A673 (cell line): ENCODE measurements around the gene CHGA. TPM values are rescaled to one million over a fixed set of nuclear protein-coding genes. Genes with fewer than 3 reads are reported as not detected.

Experiments
- BruUV-seq: library from RNA; stranded (reverse); fragments of 400-500 nt; replicated peaks from 2 replicates; lab custom pipeline; 2021; lab: Mats Ljungman, UMichigan
- CTCF ChIA-PET: fragments of 300-600 bp; sonication (Branson Sonifier 250); formaldehyde crosslinking; loops from one replicate; lab custom pipeline; 2022; ENCODE audit warnings: antibody characterized with exemption; lab: Charles Lee
- POLR2A ChIA-PET: fragments of 300-600 bp; sonication (Branson Sonifier 250); formaldehyde crosslinking; loops from one replicate; lab custom pipeline; 2022; ENCODE audit warnings: antibody characterized with exemption; ENCODE audit not compliant: low non-redundant PET; lab: Charles Lee
- DNase-seq: peaks from one replicate; pipeline ENCODE4 v3.0.0-alpha.2; 2015; ENCODE audit warnings: low spot score
- H3K27ac ChIP-seq: fragments of 200-600 bp; sonication (generic); 2 replicates; pipeline ENCODE4 v1.5.1; 2016; ENCODE audit warnings: mixed run types, low read depth, mild to moderate bottlenecking, mixed read lengths, antibody characterized with exemption, low read length; ENCODE audit not compliant: poor library complexity, severe bottlenecking
- H3K27me3 ChIP-seq: fragments of 200-600 bp; sonication (generic); replicated peaks from 2 replicates; pipeline ENCODE4 v1.6.1; 2017; ENCODE audit warnings: mixed run types, low read depth, mild to moderate bottlenecking, mixed read lengths, antibody characterized with exemption, low read length; ENCODE audit not compliant: insufficient read depth, poor library complexity
- H3K36me3 ChIP-seq: fragments of 200-600 bp; sonication (generic); 2 replicates; pipeline ENCODE4 v1.6.1; 2016; ENCODE audit warnings: mixed run types, mild to moderate bottlenecking, mixed read lengths, antibody characterized with exemption, low read length; ENCODE audit not compliant: insufficient read depth, poor library complexity, severe bottlenecking
- H3K4me1 ChIP-seq: fragments of 200-600 bp; sonication (generic); 2 replicates; pipeline ENCODE4 v1.6.1; 2017; ENCODE audit warnings: mixed run types, mild to moderate bottlenecking, mixed read lengths, antibody characterized with exemption, low read length; ENCODE audit not compliant: insufficient read depth, poor library complexity, severe bottlenecking
- H3K4me3 ChIP-seq: fragments of 200-600 bp; sonication (generic); 2 replicates; pipeline ENCODE4 v1.5.1; 2016; ENCODE audit warnings: low read depth, mixed run types, mild to moderate bottlenecking, mixed read lengths, low read length; ENCODE audit not compliant: poor library complexity, severe bottlenecking
- H3K9me3 ChIP-seq: fragments of 200-600 bp; sonication (generic); 2 replicates; pipeline ENCODE4 v1.6.1; 2016; ENCODE audit warnings: mixed run types, low read depth, mild to moderate bottlenecking, mixed read lengths, antibody characterized with exemption, low read length; ENCODE audit not compliant: poor library complexity, severe bottlenecking
- EZH2 ChIP-seq: fragments of 200-600 bp; sonication (generic); IDR thresholded peaks from 2 replicates; pipeline ENCODE4 v1.6.1; 2017; ENCODE audit warnings: borderline replicate concordance, low read depth, mild to moderate bottlenecking, mixed read lengths, antibody characterized with exemption, low read length; ENCODE audit not compliant: poor library complexity, severe bottlenecking
- intact Hi-C: fragments of 100-400 bp; cut with micrococcal nuclease; formaldehyde crosslinking; loops from one replicate; pipeline ENCODE4 v1.10.0; 2022; ENCODE audit not compliant: unreplicated experiment
- total RNA-seq: library from RNA; stranded (reverse); gene quantifications from 2 replicates; pipeline ENCODE4 v1.2.3, GENCODE V29; 2021
- TF ChIP-seq, protein P1 (sequence below): fragments of 300-800, 200-600 bp; sonication (generic); conservative IDR thresholded peaks from 2 replicates; pipeline ENCODE4 v1.5.1; 2017; ENCODE audit warnings: low read depth, mild to moderate bottlenecking, antibody characterized with exemption, low read length, moderate library complexity, mixed read lengths

The CHGA gene
- total RNA-seq, 1 experiment from 2014 or later = 14.8 TPM

- TF ChIP-seq, protein P1, sequence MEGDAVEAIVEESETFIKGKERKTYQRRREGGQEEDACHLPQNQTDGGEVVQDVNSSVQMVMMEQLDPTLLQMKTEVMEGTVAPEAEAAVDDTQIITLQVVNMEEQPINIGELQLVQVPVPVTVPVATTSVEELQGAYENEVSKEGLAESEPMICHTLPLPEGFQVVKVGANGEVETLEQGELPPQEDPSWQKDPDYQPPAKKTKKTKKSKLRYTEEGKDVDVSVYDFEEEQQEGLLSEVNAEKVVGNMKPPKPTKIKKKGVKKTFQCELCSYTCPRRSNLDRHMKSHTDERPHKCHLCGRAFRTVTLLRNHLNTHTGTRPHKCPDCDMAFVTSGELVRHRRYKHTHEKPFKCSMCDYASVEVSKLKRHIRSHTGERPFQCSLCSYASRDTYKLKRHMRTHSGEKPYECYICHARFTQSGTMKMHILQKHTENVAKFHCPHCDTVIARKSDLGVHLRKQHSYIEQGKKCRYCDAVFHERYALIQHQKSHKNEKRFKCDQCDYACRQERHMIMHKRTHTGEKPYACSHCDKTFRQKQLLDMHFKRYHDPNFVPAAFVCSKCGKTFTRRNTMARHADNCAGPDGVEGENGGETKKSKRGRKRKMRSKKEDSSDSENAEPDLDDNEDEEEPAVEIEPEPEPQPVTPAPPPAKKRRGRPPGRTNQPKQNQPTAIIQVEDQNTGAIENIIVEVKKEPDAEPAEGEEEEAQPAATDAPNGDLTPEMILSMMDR = no peak
- TF ChIP-seq EZH2 = no peak
- H3K4me1 ChIP-seq = no peaks in the 10 kb centered on the region
- no TSS peak for BruUV-seq
- H3K27me3 ChIP-seq = no peaks in the 10 kb centered on the region
- no peaks in the 10 kb centered on the region for H3K36me3 ChIP-seq
- no peak for DNase-seq
- no peak overlapping the region for H3K27ac ChIP-seq
- POLR2A ChIA-PET = no interaction called here
- CTCF ChIA-PET = no interaction called here
- intact Hi-C loops = no loop called here
- peaks cover 5% of the 10 kb centered on the region for H3K9me3 ChIP-seq
- H3K4me3 ChIP-seq = no peak overlapping the region
Observed at GRCh38 chr14:92980866-92981265, 57.9 kb downstream of the CHGA start.

GRCh38 chr14:92981726-92982125 lies 58.8 kb downstream of the CHGA start:
- TF ChIP-seq, protein P1 = no peak
- TF ChIP-seq EZH2 = no peak
- H3K36me3 ChIP-seq = no peaks in the 10 kb centered on the region
- no peak for DNase-seq
- intact Hi-C loops = no loop called here
- POLR2A ChIA-PET = no interaction called here
- no peak overlapping the region for H3K4me3 ChIP-seq
- no peak overlapping the region for H3K27ac ChIP-seq
- CTCF ChIA-PET = no interaction called here
- H3K27me3 ChIP-seq = no peaks in the 10 kb centered on the region
- peaks cover 5% of the 10 kb centered on the region for H3K9me3 ChIP-seq
- H3K4me1 ChIP-seq = no peaks in the 10 kb centered on the region
- BruUV-seq = no TSS peak

DNA sequence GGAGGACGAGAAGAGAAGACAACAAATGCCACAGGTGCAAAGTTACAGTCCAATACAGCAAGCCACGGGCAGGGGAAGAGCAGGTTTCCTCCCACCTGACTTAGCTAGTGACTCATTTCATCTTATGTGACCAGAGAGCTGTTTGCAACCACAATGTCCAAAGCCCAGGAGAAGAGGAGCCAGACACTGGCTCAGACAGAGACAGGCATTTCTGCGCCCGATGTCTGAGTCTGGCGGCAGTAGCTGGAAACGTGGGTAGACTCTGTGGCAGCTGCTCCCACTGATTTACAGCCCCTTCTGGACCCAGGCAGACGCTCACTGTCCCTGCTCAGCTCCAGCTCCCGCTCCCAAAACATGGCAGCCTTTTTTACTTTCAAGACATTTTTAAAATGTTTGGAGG lies 60.0 kb downstream of the CHGA start:
- no TSS peak for BruUV-seq
- intact Hi-C loops = no loop called here

More for the DNA sequence above, 60.0 kb downstream of the CHGA start:
- no peak overlapping the region for H3K4me3 ChIP-seq
- H3K27ac ChIP-seq = no peak overlapping the region
- no peaks in the 10 kb centered on the region for H3K27me3 ChIP-seq
- ChIA-PET POLR2A (interaction anchor here (0.6 kb wide), 1 partner anchor 908 kb away, joined by 6 read pairs; no protein-coding TSS in a partner anchor), CTCF (no interaction called here)
- peaks cover 5% of the 10 kb centered on the region for H3K9me3 ChIP-seq
- TF ChIP-seq, protein P1 = no peak
- no peak for TF ChIP-seq EZH2
- H3K4me1 ChIP-seq = no peaks in the 10 kb centered on the region
- no peak for DNase-seq
- no peaks in the 10 kb centered on the region for H3K36me3 ChIP-seq
